ENCODE data around the gene DDN.

DDN gene

GRCh38 chr12:49031573-49032161, 32.5 kb upstream of the DDN start:
- no peak for DNase-seq

- DNase-seq, result no peak
Observed at GRCh38 chr12:49030714-49031572, 31.8 kb upstream of the DDN start.

GRCh38 chr12:49030119-49030518, 30.9 kb upstream of the DDN start:
- DNase-seq, result no peak

GRCh38 chr12:49028666-49029275, 29.6 kb upstream of the DDN start:
- DNase-seq, result no peak

- no peak for DNase-seq
Observed at GRCh38 chr12:49027846-49028555, 28.8 kb upstream of the DDN start.

GRCh38 chr12:49026678-49027480, 27.7 kb upstream of the DDN start:
- DNase-seq, result no peak

GRCh38 chr12:49026101-49026500, 26.9 kb upstream of the DDN start:
- no peak for DNase-seq

GRCh38 chr12:49025463-49025862, 26.3 kb upstream of the DDN start:
- no peak for DNase-seq

GRCh38 chr12:49024543-49024942, 25.4 kb upstream of the DDN start:
- no peak for DNase-seq

- no peak for DNase-seq
Observed at GRCh38 chr12:49023812-49024211, 24.6 kb upstream of the DDN start.

GRCh38 chr12:49022558-49023178, 23.5 kb upstream of the DDN start:
- no peak for DNase-seq

GRCh38 chr12:49021292-49021915, 22.2 kb upstream of the DDN start:
- DNase-seq, result no peak

- DNase-seq, result no peak
Observed at GRCh38 chr12:49020441-49020840, 21.3 kb upstream of the DDN start.

- peak in 1 of 2 experiments; percentile 50 for DNase-seq
Observed at GRCh38 chr12:49019443-49020324, 20.5 kb upstream of the DDN start.

GRCh38 chr12:49019120-49019430, 19.9 kb upstream of the DDN start:
- DNase-seq, result no peak

- peak; percentile 86 to 97 for DNase-seq
Observed at GRCh38 chr12:49018261-49019119, 19.3 kb upstream of the DDN start, which contains the start of gene PRKAG1. Gene PRKAG1 (minus strand): TSS chr12:49018776. CDS start chr12:49018740, 36 bp downstream.

GRCh38 chr12:49017891-49018260, 18.7 kb upstream of the DDN start:
- DNase-seq, result no peak

GRCh38 chr12:49015196-49015595, 16.0 kb upstream of the DDN start:
- DNase-seq, result no peak

GRCh38 chr12:49014547-49014946, 15.4 kb upstream of the DDN start:
- DNase-seq, result no peak

- no peak for DNase-seq
Observed at GRCh38 chr12:49013428-49013827, 14.3 kb upstream of the DDN start.

Measured in NCI-H526 (cell line).